ENCODE data around the gene APOE.
"Not testable (repeated sequence)": the region's sequence is repeated elsewhere in the genome, so short reads cannot be mapped to it uniquely, and the experiment has no call there.

APOE gene

GRCh38 chr19:44886141-44886540 is 19.5 kb upstream of the APOE start:
- no peak for DNase-seq

DNA sequence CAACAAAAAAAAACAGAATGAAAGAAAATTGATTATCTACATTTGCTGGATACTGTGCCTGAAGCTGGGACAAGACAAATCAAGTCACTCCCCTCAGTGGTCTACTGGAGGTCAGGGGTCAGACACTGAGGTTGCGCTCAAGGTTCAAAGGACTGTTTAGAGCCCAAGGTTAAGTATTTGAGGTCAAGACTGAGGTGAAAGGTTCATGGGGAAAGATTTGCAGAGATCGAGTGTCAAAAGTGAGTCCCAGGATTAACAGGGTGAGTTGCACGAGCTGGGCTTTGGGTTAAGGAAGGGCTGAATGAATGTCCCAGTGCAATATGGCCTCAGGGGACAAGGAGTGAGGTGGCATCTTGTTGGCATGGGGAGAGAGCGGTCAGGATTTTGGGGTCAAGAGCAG is 17.9 kb upstream of the APOE start:
- no peak for DNase-seq

- DNase-seq: not testable (repeated sequence)
Measured at GRCh38 chr19:44888335-44888734, 17.3 kb upstream of the APOE start.

DNA sequence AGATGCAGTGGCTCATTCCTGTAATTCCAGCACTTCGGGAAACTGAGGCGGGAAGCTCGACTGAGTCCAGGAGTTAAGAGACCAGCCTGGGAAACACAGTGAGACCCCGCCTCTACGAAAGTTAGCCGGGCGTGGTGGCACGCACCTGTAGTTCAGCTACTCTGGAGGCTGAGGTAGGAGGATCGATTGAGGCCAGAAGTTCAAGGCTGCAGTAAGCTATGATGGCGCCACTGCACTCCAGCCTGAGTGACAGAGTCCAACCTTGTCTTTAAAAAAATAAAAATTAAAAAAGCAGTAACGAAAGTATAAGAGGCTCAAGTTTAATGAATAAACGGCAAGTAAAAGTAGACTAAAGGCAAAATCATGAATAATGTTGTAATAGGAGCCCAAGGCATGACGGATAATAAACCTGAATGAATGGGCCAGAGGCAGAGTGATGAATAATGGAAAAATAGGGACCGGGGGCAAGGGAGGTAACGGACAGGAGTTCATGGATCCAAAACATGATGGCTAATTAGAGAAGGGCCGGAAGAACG is 15.7 kb upstream of the APOE start:
- DNase-seq: no peak

DNA sequence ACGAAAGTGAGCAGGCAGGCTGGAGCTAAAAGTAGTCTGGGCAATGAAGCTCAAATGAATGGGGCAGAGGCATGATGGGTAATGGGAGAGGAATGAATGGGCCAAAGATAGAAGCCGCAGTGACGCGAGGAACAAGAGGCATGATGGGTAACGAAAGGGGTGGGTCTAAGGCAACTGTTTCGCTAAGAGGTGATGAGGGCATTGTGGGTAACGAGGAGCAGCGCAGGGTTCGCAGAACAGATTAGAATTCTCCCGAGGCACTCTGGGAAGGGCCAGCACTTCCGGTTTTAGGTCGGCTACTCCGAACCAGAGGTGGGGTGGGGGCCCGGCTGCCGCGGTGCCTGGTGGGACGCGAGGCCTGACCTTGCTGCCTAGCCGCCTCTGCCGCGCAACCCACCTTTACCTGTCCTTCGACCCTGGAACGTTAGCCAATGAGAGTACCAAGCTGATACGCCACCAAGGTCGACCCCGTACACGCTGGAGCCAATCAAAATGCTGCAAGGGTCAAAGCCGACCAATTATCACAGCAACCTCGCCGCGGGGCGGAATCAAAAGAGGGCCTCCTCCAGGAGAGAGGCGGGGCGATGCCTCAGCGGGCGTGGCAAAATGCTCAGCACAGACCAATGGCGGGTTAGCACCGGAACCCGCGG is 15.1 kb upstream of the APOE start:
- DNase-seq: peak; percentile 100

DNA sequence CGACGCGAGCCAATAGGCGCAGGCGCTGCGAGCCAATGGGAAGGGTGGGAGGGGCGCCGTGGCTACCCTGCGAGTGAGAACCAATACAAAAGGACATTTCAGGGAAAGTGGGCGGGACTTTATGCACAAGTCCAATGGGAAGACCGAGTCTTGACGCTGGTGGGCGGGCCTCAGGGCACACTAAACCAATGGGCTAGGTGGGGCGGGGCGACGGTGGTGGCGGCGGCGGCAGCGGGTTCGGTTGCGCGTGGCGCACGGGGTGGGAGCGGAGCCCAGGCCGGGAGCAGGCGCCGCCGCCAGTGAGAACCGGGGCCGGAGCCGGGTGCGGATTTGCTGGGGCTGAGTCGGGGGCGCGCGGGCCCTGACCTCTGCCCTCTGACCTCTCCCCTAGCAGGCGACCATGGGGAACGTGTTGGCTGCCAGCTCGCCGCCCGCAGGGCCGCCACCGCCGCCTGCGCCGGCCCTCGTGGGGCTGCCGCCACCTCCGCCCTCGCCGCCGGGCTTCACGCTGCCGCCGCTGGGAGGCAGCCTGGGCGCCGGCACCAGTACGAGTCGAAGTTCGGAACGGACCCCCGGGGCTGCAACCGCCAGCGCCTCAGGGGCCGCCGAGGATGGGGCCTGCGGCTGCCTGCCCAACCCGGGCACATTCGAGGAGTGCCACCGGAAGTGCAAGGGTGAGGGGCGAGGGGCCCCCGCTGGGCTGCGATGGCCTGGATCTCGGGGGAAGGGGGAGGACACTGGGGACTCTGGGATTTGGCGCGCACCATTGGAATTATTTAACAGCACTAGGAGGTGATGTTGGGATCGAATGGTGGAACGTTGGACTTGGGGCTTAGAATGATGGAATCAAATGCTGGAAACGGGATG is 14.3 kb upstream of the APOE start, which contains the start of gene TOMM40:
Gene TOMM40, plus strand, starts transcription at position 239 of the 867 bp plus-strand sequence. Its CDS starts 162 bp downstream, at position 401.
- DNase-seq: peak; percentile 100

- no peak for DNase-seq
Measured at GRCh38 chr19:44892932-44893331, 12.7 kb upstream of the APOE start.

GRCh38 chr19:44893332-44894051 is 12.1 kb upstream of the APOE start:
- no peak for DNase-seq

- no peak for DNase-seq
Measured at GRCh38 chr19:44894052-44894400, 11.6 kb upstream of the APOE start.

GRCh38 chr19:44894946-44895345 is 10.7 kb upstream of the APOE start:
- DNase-seq: no peak

GRCh38 chr19:44897835-44898234 is 7.8 kb upstream of the APOE start:
- DNase-seq: no peak

DNA sequence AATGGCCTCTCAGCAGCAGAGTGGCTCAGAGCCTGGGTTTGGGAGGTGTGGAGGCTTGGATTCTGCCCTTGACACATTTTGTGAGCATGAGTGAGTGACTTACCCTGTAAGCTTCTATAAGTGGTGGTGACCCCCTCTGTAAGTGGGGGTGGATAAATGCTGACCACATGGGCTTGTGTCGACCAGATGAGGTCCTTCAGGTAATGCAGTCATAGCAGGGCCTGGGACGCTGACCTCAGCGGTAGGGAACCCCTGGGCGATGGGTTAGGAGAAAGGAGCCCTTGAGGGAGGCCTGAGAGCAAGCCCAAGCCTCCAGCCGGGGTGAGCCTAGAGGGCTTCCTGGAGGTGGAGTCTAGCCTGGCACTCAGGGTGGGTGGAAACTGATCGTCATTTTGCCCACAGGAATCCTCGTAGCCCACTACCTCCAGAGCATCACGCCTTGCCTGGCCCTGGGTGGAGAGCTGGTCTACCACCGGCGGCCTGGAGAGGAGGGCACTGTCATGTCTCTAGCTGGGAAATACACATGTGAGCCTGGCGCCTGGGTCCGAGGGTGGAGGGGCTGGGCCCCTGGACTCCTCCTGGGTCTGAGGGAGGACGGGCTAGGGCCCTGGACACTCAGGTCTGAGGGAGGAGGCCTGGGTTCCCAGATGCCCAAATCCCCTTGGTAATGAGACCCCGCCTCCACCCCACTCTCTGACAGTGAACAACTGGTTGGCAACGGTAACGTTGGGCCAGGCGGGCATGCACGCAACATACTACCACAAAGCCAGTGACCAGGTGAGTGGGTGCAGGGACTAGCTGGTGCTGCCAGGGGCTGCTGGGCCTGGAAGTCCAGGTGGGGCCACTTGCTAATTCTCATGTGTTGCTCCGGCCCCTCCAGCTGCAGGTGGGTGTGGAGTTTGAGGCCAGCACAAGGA is 5.0 kb upstream of the APOE start:
- DNase-seq: no peak

- no peak for DNase-seq
Measured at GRCh38 chr19:44903216-44903601, 2.4 kb upstream of the APOE start.

- no peak for DNase-seq
Measured at GRCh38 chr19:44903602-44904425, 1.8 kb upstream of the APOE start.

DNA sequence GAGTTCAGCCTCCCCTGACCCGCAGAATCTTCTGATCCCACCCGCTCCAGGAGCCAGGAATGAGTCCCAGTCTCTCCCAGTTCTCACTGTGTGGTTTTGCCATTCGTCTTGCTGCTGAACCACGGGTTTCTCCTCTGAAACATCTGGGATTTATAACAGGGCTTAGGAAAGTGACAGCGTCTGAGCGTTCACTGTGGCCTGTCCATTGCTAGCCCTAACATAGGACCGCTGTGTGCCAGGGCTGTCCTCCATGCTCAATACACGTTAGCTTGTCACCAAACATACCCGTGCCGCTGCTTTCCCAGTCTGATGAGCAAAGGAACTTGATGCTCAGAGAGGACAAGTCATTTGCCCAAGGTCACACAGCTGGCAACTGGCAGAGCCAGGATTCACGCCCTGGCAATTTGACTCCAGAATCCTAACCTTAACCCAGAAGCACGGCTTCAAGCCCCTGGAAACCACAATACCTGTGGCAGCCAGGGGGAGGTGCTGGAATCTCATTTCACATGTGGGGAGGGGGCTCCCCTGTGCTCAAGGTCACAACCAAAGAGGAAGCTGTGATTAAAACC is 1.1 kb upstream of the APOE start:
- no peak for DNase-seq

- no peak for DNase-seq
Measured at GRCh38 chr19:44907613-44908012, 2.0 kb downstream of the APOE start.

DNA sequence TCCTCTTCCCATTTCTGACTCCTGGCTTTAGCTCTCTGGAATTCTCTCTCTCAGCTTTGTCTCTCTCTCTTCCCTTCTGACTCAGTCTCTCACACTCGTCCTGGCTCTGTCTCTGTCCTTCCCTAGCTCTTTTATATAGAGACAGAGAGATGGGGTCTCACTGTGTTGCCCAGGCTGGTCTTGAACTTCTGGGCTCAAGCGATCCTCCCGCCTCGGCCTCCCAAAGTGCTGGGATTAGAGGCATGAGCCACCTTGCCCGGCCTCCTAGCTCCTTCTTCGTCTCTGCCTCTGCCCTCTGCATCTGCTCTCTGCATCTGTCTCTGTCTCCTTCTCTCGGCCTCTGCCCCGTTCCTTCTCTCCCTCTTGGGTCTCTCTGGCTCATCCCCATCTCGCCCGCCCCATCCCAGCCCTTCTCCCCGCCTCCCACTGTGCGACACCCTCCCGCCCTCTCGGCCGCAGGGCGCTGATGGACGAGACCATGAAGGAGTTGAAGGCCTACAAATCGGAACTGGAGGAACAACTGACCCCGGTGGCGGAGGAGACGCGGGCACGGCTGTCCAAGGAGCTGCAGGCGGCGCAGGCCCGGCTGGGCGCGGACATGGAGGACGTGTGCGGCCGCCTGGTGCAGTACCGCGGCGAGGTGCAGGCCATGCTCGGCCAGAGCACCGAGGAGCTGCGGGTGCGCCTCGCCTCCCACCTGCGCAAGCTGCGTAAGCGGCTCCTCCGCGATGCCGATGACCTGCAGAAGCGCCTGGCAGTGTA is 2.7 kb downstream of the APOE start:
- DNase-seq: no peak

GRCh38 chr19:44908836-44909261 is 3.3 kb downstream of the APOE start:
- DNase-seq: no peak

- no peak for DNase-seq
Measured at GRCh38 chr19:44909775-44910174, 4.2 kb downstream of the APOE start.

DNA sequence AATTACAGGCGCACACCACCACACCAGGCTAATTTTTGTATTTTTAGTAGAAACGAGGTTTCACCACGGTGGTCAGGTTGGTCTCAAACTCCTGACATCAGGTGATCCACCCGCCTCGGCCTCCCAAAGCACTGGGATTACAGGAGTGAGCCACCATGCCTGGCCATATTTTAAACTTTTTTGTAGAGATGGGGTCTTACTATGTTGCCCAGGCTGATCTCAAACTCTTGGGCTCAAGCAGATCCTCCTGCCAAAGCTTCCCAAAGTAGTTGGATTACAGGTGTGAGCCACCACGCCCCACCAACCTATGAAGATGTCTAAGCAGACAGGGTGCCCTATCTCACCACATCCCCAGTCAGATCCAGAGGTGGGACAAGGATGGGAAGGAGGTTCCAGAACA is 6.3 kb downstream of the APOE start:
- DNase-seq: not testable (repeated sequence)

All from NCI-H1092 (cell line).